Testis (tissue), 3 donors: ENCODE measurements around the gene ADNP2. TPM values are rescaled to one million over a fixed set of nuclear protein-coding genes. Genes with fewer than 3 reads are reported as not detected.

Experiments used
- DNase-seq: peaks from one replicate; pipeline ENCODE4 v3.0.0-alpha.2; 2019
- H3K27ac ChIP-seq, 2 donors: fragments of 200-600 bp; sonication (generic); one replicate each; pipeline ENCODE4 v1.5.1; 2019
- H3K27me3 ChIP-seq: fragments of 200-600 bp; sonication (generic); one replicate; pipeline ENCODE4 v1.5.1; 2019
- H3K36me3 ChIP-seq: fragments of 200-600 bp; sonication (generic); one replicate; pipeline ENCODE4 v1.5.1; 2017; ENCODE audit warnings: low read depth; ENCODE audit errors: missing control alignments
- H3K4me1 ChIP-seq: fragments of 200-600 bp; sonication (generic); one replicate; pipeline ENCODE4 v1.5.1; 2019
- H3K4me3 ChIP-seq, 2 donors: fragments of 200-600 bp; sonication (generic); one replicate each; pipeline ENCODE4 v1.5.1; 2017 to 2019
- H3K9me3 ChIP-seq: fragments of 200-600 bp; sonication (generic); one replicate; pipeline ENCODE4 v1.5.1; 2017
- POLR2A ChIP-seq: fragments of 450-650 bp; IDR thresholded peaks from one replicate; pipeline ENCODE4 v1.6.1; 2017; ENCODE audit warnings: antibody characterized with exemption, mild to moderate bottlenecking, moderate library complexity
- WGBS, 2 donors: methylation state at CpG; one replicate each; pipeline ENCODE4 v1.1.5; 2018; 5-methylcytosine and 5-hydroxymethylcytosine counted together
- intact Hi-C: fragments of 100-400 bp; cut with DNase I; formaldehyde crosslinking; loops from one replicate; pipeline ENCODE4 v1.15.1; 2023; ENCODE audit warnings: low total_unique reads
- polyA plus RNA-seq: library from polyadenylated mRNA; stranded (reverse); fragments of 350-450 nt; fragmentation: Illumina TruSeq; extraction: RNeasy Lipid Tissue Mini Kit (QIAGEN cat#74804); gene quantifications from one replicate; pipeline ENCODE4 v1.2.3, GENCODE V29; 2014; ENCODE audit warnings: low read depth, low replicate concordance; ENCODE audit not compliant: insufficient read depth
- total RNA-seq, 2 donors: library from RNA; depleted of rRNA; stranded (reverse); fragments of >200 nt; gene quantifications; one replicate each; pipeline ENCODE4 v1.2.3, GENCODE V29; 2016
- TF ChIP-seq, protein P1 (sequence below), 3 experiments: fragments of 450-650 bp in 2 of 3; fragments of 200-600 bp in 1 of 3; sonication (generic) in 1 of 3; IDR thresholded peaks; one replicate each; pipeline ENCODE4 v1.5.1; 2016 to 2019; ENCODE audit warnings: antibody characterized with exemption in 3 of 3, mild to moderate bottlenecking in 2 of 3, moderate library complexity in 1 of 3

ADNP2 gene
- total and polyA plus RNA-seq, 3 donors from 2014 or later: 50.0 to 57.7 (median 56.8) TPM

DNA sequence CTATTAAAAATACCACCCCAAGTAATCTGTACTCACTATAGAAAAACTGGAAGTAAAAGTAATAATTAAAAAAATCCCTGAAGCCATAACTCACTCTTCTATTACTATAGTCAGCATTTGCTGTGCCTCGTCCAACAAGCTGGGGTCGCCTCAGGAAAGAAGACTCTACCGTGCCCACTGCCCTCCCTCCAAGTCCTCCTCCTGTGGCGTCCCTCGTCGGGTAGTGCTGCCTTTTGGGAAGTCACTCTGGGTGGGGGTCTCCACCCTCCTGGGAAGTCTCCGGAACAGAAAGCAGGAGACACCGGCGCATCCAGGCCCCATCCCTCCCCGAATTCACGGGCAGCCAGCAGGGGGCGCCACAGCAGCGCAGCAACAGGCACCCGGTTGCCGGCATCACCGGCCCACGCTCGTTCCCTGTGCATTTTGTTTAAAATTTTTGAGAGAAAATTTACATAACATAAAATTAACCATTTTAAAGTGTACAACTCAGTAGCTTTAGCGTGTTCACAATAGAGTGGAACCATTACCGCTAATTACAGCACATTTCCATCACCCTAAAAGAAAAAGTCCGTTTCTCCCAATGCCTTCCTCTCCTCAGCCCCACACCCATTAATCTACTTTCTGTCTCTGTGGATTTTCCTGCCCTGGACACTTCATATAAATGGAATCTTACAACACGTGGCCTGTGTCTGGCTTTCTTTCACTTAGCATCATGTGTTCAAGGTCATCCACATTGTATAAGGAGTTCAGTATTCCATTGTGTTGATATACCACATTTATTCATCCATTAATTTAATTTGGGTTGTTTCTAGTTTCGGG is 62.2 kb downstream of the ADNP2 start:
- H3K27me3 ChIP-seq: no peaks in the 10 kb centered on the region
- no peak overlapping the region for H3K27ac ChIP-seq
- H3K4me3 ChIP-seq: peak overlapping the region in 1 of 2 donors; percentile 1
- H3K36me3 ChIP-seq: no peaks in the 10 kb centered on the region
- peak; percentile 83 for DNase-seq
- WGBS, 2 donors: 15 to 22% methylated on average over 19 to 23 of the region's 23 CpGs
- no peaks in the 10 kb centered on the region for H3K9me3 ChIP-seq
- intact Hi-C loops: no loop called here
- TF ChIP-seq POLR2A: no peak
- TF ChIP-seq, protein P1, sequence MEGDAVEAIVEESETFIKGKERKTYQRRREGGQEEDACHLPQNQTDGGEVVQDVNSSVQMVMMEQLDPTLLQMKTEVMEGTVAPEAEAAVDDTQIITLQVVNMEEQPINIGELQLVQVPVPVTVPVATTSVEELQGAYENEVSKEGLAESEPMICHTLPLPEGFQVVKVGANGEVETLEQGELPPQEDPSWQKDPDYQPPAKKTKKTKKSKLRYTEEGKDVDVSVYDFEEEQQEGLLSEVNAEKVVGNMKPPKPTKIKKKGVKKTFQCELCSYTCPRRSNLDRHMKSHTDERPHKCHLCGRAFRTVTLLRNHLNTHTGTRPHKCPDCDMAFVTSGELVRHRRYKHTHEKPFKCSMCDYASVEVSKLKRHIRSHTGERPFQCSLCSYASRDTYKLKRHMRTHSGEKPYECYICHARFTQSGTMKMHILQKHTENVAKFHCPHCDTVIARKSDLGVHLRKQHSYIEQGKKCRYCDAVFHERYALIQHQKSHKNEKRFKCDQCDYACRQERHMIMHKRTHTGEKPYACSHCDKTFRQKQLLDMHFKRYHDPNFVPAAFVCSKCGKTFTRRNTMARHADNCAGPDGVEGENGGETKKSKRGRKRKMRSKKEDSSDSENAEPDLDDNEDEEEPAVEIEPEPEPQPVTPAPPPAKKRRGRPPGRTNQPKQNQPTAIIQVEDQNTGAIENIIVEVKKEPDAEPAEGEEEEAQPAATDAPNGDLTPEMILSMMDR (IDR thresholded peaks at IDR 0.05): peak; percentile 65 to 91 (median 78)
- no peaks in the 10 kb centered on the region for H3K4me1 ChIP-seq

DNA sequence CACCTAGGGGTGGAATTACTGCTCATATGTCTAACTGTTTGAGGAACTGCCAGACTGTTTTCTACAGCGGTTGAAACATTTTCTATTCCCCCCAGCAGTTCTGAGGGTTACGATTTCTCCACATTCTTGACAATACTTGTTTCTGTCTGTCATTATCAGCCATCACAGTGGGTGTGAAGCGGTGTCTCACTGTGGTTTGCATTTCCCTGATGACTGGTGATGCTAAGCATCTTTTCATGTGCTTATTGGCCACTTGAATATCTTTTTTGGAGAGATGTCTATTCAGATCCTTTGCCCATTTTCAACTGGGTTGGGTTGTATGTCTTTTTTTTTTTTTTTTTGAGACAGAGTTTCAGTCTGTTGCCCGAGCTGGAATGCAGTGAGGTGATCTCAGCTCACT is 63.0 kb downstream of the ADNP2 start:
- H3K4me1 ChIP-seq: no peaks in the 10 kb centered on the region
- no peaks in the 10 kb centered on the region for H3K36me3 ChIP-seq
- TF ChIP-seq, protein P1 (IDR thresholded peaks at IDR 0.05): no peak
- TF ChIP-seq POLR2A: no peak
- H3K27ac ChIP-seq: no peak overlapping the region
- H3K9me3 ChIP-seq: no peaks in the 10 kb centered on the region
- intact Hi-C loops: no loop called here
- H3K4me3 ChIP-seq: no peak overlapping the region
- WGBS, 2 donors: 83 to 85% methylated on average over 4 of the region's 4 CpGs
- DNase-seq: no peak
- H3K27me3 ChIP-seq: no peaks in the 10 kb centered on the region

DNA sequence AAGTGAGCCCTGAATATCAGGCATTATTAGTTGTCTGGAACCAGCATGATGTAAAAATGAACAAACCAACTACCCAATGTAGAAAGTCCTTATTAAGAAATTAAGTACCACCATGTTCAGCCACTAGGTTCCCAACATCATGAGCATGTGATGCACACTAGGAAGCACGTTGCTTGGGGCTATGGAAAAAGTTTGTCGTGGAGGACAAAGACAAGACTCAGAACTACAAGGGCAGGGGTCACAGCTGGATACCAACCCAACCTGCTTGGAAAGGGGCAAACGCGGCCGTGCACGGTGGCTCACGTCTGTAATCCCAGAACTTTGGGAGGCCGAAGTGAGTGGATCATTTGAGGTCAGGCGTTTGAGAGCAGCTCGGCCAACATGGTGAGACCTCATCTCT is 64.0 kb downstream of the ADNP2 start:
- 93% methylated on average over 9 to 10 of the region's 10 CpGs for WGBS, 2 donors
- H3K27me3 ChIP-seq: no peaks in the 10 kb centered on the region

DNA sequence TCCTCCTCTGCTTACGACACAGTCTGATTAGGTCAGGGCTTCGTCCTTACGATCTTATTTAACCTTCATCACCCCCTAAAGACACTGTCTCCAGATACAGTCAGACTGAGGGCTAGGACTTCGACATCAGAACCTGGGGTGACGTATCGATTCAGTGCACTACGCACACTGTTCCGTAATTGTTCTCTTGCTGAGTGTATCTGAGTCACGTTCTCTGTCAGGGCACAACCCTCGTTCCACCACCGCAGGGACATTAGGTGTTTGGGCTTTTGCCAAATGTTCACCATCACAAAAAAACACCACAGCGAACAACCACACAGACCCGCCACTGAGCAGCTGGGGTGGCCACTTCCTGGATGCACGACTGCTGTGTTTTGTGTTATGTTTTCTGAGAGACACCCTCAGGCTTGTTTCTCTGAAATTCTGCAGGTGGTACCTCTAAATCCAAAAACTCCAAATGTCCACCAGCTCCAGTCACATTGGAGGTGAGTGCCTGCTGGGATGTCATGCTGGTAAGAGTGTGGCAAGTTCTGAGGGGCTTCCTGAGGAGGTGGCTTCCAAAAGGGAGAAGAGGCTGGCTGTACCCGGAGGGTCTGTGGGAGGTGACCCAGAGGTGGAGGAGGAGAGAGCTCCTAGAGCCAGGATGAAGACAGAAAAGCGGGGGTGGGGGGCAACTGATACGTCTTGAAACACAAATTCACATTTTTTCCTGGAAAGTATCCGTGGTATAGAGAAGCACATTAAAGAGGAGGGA is 66.6 kb downstream of the ADNP2 start:
- H3K27me3 ChIP-seq: no peaks in the 10 kb centered on the region
- no peaks in the 10 kb centered on the region for H3K4me1 ChIP-seq
- 85 to 91% methylated on average over 18 of the region's 18 CpGs for WGBS, 2 donors
- TF ChIP-seq, protein P1 (IDR thresholded peaks at IDR 0.05): no peak
- no peak for TF ChIP-seq POLR2A
- intact Hi-C loops: no loop called here
- no peak overlapping the region for H3K27ac ChIP-seq
- DNase-seq: no peak
- H3K36me3 ChIP-seq: no peaks in the 10 kb centered on the region
- no peaks in the 10 kb centered on the region for H3K9me3 ChIP-seq
- H3K4me3 ChIP-seq: no peak overlapping the region

More for the DNA sequence above, 64.0 kb downstream of the ADNP2 start:
- Histone ChIP-seq H3K9me3 (no peaks in the 10 kb centered on the region), H3K36me3 (no peaks in the 10 kb centered on the region), H3K4me1 (no peaks in the 10 kb centered on the region), H3K4me3 (no peak overlapping the region), H3K27ac (no peak overlapping the region)
- no peak for TF ChIP-seq POLR2A
- TF ChIP-seq, protein P1 (IDR thresholded peaks at IDR 0.05): no peak
- intact Hi-C loops: no loop called here
- DNase-seq: no peak
